Hepatocyte (in vitro differentiated cells): ENCODE results near the gene MAPRE2.

Experiments used
- EZH2 ChIP-seq: fragments of 200-600 bp; sonication (generic); IDR thresholded peaks from 2 replicates; pipeline ENCODE4 v1.6.1; 2016; ENCODE audit warnings: antibody characterized with exemption, mild to moderate bottlenecking, borderline replicate concordance
- TF ChIP-seq, protein P1 (sequence below): fragments of 200-600 bp; sonication (generic); IDR thresholded peaks from 2 replicates; pipeline ENCODE4 v1.5.1; 2016; ENCODE audit warnings: antibody characterized with exemption, mild to moderate bottlenecking; ENCODE audit not compliant: poor library complexity

DNA sequence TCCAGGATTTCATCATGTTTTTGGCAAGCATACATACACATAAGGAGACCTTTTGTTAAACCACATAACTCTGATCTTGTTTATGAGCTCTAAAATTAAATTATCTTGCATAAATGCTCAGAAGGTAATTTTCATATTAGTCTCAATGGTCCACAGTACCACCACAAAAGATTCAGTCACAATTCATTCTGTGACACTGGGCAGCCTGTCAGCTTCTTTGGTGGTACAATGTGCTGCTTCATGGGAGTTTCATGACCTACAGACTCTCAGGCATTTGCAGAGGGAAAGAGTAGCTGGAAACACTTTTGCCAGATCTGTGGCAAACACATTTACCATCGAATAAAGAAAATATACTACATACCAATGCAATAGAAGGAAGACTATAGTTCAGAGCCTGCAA lies 148.3 kb downstream of the MAPRE2 start:
- TF ChIP-seq, protein P1, sequence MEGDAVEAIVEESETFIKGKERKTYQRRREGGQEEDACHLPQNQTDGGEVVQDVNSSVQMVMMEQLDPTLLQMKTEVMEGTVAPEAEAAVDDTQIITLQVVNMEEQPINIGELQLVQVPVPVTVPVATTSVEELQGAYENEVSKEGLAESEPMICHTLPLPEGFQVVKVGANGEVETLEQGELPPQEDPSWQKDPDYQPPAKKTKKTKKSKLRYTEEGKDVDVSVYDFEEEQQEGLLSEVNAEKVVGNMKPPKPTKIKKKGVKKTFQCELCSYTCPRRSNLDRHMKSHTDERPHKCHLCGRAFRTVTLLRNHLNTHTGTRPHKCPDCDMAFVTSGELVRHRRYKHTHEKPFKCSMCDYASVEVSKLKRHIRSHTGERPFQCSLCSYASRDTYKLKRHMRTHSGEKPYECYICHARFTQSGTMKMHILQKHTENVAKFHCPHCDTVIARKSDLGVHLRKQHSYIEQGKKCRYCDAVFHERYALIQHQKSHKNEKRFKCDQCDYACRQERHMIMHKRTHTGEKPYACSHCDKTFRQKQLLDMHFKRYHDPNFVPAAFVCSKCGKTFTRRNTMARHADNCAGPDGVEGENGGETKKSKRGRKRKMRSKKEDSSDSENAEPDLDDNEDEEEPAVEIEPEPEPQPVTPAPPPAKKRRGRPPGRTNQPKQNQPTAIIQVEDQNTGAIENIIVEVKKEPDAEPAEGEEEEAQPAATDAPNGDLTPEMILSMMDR = no peak
- TF ChIP-seq EZH2 = no peak
